ENCODE results near the gene FMNL2.
"Not testable (repeated sequence)": the region's sequence is repeated elsewhere in the genome, so short reads cannot be mapped to it uniquely, and the experiment has no call there.

The FMNL2 gene

GRCh38 chr2:152372438-152372984 lies 37.5 kb downstream of the FMNL2 start:
- in situ Hi-C loops (cut with MboI; ENCODE audit: low sequenced_read_pairs) = no loop called here

- in situ Hi-C loops (cut with MboI; ENCODE audit: low sequenced_read_pairs) = no loop called here
Observed at GRCh38 chr2:152375174-152375573, 40.2 kb downstream of the FMNL2 start.

- in situ Hi-C loops (cut with MboI; ENCODE audit: low sequenced_read_pairs) = no loop called here
Observed at GRCh38 chr2:152376385-152376784, 41.4 kb downstream of the FMNL2 start.

DNA sequence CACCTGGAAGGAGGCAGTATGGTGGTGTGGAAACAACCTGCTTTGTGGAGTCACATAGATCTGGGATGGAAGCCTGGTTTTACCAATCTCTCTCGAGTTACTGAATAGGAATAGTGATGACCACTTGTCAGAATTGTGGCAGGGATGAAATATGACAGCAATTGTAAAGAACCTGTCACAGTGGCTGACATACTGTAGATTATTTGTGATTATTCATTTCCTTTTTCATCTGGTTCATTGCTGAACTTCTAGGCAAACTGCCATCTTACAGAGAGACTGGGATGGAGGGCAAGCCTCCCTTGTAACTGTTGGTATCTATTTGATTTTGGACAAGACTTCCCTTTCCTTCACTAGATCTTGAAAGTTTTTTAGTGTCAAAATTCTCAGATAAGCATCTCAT lies 42.0 kb downstream of the FMNL2 start:
- in situ Hi-C loops (cut with MboI; ENCODE audit: low sequenced_read_pairs) = no loop called here

DNA sequence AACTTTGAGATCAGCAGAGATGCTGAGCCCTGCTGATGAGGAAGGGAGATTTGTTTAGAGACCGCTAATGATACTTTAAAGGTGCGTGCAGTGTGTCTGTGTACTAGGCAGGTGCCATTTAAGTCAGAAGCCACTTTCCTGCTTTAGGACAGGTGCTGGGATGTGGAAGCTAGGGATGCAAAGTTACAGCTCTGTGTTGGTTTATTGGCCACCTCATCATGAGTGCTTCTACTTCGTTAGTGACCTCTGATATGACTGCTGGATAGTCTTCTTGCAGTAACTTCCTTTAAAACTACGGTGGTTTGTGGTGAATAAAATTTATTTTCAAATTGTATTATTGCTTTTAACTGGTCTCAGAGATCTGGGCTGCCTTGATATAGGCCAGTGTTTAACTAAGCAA lies 44.1 kb downstream of the FMNL2 start:
- in situ Hi-C loops (cut with MboI; ENCODE audit: low sequenced_read_pairs) = no loop called here

- in situ Hi-C loops (cut with MboI; ENCODE audit: low sequenced_read_pairs) = no loop called here
Observed at GRCh38 chr2:152380261-152381055, 45.5 kb downstream of the FMNL2 start.

DNA sequence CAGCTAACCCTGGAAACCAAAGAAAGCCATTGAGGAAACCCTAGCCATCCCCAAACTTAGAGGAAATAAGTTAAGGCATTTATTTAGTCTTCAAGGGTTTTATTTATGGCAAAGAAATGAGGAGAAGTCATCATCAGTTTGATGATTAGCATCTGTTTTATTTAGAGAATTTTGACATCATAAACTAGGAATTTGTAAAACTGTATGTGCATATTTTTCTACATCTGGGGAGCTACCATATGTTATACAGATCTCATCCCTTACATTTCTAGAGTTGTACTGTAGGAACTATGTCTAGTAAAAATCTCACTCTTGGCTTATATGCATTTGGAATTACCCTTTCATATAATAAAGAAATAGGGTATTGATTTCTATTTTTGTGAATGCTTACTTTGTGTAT lies 48.7 kb downstream of the FMNL2 start:
- in situ Hi-C loops (cut with MboI; ENCODE audit: low sequenced_read_pairs) = no loop called here

DNA sequence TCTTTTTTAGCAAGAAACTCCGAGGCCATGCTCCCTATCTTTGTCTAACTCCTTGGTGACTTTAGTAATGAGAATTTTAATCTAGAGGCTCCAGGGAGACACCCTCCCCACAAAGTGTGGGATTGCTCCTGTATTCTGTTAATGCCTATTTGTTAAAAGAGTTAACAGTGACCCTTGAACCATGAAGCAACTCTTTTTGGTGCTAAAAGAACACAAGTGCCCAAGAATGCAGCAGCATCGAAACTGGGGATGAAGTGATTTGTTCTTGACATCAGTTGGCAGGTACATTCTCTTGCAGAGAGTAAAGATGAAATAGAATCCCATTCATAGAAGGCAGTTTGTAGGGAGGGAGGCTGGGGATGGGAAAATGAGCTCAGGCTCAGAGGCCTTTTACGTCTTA lies 50.0 kb downstream of the FMNL2 start:
- in situ Hi-C loops (cut with MboI; ENCODE audit: low sequenced_read_pairs) = no loop called here

DNA sequence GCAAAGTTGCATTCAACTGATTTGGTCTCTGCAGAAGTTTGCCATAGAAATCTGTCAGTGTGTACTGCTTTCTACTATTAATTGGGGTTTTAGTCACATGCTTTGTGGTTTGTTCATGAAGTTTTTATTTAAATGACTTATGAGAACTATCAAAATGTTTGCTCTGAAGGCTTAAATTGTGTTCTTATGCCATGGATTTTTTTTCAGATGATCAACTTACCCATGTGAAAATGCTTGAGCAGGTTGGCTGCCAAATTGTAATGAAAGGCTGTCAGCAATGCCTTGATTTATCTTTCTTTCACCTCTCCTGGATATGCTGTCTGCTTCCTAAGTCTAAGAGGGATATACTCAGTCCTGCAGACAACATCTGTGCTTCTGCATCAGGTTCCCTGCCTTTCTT lies 50.7 kb downstream of the FMNL2 start:
- in situ Hi-C loops (cut with MboI; ENCODE audit: low sequenced_read_pairs) = no loop called here

- in situ Hi-C loops (cut with MboI; ENCODE audit: low sequenced_read_pairs) = no loop called here
Observed at GRCh38 chr2:152386266-152386665, 51.3 kb downstream of the FMNL2 start.

GRCh38 chr2:152387041-152387440 lies 52.1 kb downstream of the FMNL2 start:
- in situ Hi-C loops (cut with MboI; ENCODE audit: low sequenced_read_pairs) = no loop called here

DNA sequence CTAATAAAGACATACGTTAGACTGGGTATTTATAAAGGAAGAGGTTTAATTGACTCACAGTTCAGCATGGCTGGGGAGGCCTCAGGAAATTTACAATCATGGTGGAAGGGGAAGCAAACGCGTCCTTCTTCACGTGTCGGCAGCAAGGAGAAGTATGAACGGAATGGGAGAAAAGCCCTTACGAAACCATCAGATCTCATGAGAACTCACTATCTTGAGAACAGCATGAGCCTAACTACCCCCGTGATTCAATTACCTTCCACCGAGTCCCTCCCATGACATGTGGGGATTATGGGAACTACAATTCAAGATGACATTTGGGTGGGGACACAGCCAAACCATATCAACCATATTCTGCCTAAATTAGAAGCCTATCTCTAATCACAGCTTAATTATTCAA lies 53.3 kb downstream of the FMNL2 start:
- in situ Hi-C loops (cut with MboI; ENCODE audit: low sequenced_read_pairs) = not testable (repeated sequence)

DNA sequence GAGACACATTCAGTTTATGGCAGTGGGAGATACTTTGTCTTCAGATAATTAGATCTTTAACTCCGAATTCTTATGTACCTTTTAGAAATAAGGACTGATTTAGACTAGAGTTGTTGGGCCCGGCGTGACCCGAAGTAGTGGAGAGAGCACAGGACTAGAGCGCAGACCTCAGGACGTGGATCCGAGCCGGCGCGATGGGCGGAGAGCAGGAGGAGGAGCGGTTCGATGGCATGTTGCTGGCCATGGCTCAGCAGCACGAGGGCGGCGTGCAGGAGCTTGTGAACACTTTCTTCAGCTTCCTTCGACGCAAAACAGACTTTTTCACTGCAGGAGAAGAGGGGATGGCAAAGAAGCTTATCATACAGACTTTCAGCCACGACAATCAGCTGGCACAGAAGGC lies 54.5 kb downstream of the FMNL2 start:
- in situ Hi-C loops (cut with MboI; ENCODE audit: low sequenced_read_pairs) = no loop called here

GRCh38 chr2:152390837-152391236 lies 55.9 kb downstream of the FMNL2 start:
- in situ Hi-C loops (cut with MboI; ENCODE audit: low sequenced_read_pairs) = no loop called here

- in situ Hi-C loops (cut with MboI; ENCODE audit: low sequenced_read_pairs) = no loop called here
Observed at GRCh38 chr2:152391318-152391717, 56.3 kb downstream of the FMNL2 start.

GRCh38 chr2:152393377-152393776 lies 58.4 kb downstream of the FMNL2 start:
- in situ Hi-C loops (cut with MboI; ENCODE audit: low sequenced_read_pairs) = no loop called here

DNA sequence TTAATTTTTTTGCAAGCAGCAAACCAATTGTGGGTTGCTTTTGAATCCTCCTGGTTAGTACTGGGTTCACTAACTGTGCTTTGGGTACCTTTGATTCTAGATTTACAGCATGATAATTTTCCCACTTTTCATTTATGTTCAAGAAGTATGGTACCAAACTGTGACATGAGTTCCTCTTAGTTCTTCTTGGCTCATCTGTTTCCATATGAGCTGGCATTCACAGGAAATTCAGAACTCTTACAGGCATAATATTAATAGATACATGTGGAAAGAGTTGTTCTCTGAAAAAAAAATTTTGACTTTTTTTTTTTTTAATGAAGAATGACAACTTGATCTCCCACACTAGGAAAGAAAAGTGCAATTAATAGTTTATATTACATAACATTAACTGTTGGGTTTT lies 59.4 kb downstream of the FMNL2 start:
- in situ Hi-C loops (cut with MboI; ENCODE audit: low sequenced_read_pairs) = no loop called here

- in situ Hi-C loops (cut with MboI; ENCODE audit: low sequenced_read_pairs) = no loop called here
Observed at GRCh38 chr2:152395103-152395502, 60.1 kb downstream of the FMNL2 start.

- in situ Hi-C loops (cut with MboI; ENCODE audit: low sequenced_read_pairs) = no loop called here
Observed at GRCh38 chr2:152395572-152395971, 60.6 kb downstream of the FMNL2 start.

GRCh38 chr2:152396051-152396511 lies 61.1 kb downstream of the FMNL2 start:
- in situ Hi-C loops (cut with MboI; ENCODE audit: low sequenced_read_pairs) = no loop called here

DNA sequence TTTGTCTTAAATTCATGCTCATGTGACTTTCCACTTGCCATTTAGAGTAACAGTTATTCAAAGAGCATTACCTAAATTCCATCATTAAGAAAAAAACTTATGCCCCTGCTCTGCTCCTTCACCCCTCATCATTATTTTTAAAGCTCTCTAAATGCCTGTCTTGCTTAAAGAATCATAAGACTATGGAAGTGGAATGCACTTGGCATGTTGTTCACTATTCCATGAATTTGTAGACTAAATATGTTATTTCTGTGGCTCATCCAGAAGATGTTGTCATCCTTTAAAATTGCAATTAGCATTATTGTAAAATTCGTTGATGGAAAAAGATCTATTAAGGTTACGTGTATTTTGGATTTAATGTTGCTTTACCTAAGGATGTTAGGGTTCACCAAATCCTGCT lies 61.8 kb downstream of the FMNL2 start:
- in situ Hi-C loops (cut with MboI; ENCODE audit: low sequenced_read_pairs) = no loop called here

- in situ Hi-C loops (cut with MboI; ENCODE audit: low sequenced_read_pairs) = no loop called here
Observed at GRCh38 chr2:152399003-152399402, 64.0 kb downstream of the FMNL2 start.
